IMR-90 (cell line): ENCODE measurements around the gene FCHSD2. TPM values are rescaled to one million over a fixed set of nuclear protein-coding genes. Genes with fewer than 3 reads are reported as not detected.

Experiments used
- ATAC-seq: fragments of 200-7000 bp; cut with Tn5 transposase; 2 replicates; pipeline ENCODE4 v1.9.1; 2020; ENCODE audit warnings: low read depth, mild to moderate bottlenecking, moderate library complexity
- BruUV-seq: library from RNA; stranded (reverse); fragments of 400-500 nt; replicated peaks from 2 replicates; lab custom pipeline; 2021; lab: Mats Ljungman, UMichigan
- CTCF ChIA-PET: fragments of 300-600 bp; formaldehyde crosslinking; extraction: SDS; loops from one replicate; lab custom pipeline; 2021; ENCODE audit warnings: antibody characterized with exemption; lab: Yijun Ruan, JAX
- POLR2A ChIA-PET: fragments of 300-600 bp; sonication (Branson Sonifier 250); formaldehyde crosslinking; loops from one replicate; lab custom pipeline; 2022; ENCODE audit warnings: antibody characterized with exemption; ENCODE audit not compliant: unreplicated experiment; lab: Charles Lee
- DNase-seq: peaks from one replicate; pipeline ENCODE4 v3.0.0; 2013
- H2AFZ ChIP-seq: replicated peaks from 2 replicates; pipeline ENCODE3; 2013; ENCODE audit warnings: low read length, mild to moderate bottlenecking; ENCODE audit not compliant: poor library complexity
- H2AK5ac ChIP-seq: 2 replicates; pipeline ENCODE4 v1.6.1; 2013; ENCODE audit warnings: low read depth, low read length, inconsistent platforms
- H2AK9ac ChIP-seq: replicated peaks from 2 replicates; pipeline ENCODE3; 2013; ENCODE audit warnings: mild to moderate bottlenecking, low read depth, low read length, moderate library complexity; ENCODE audit not compliant: poor library complexity
- H2BK120ac ChIP-seq: 2 replicates; pipeline ENCODE4 v1.6.1; 2013; ENCODE audit warnings: low read depth, low read length, inconsistent platforms
- H2BK15ac ChIP-seq: 3 replicates; pipeline ENCODE4 v1.6.1; 2013; ENCODE audit warnings: low read depth, low read length, inconsistent platforms
- H2BK20ac ChIP-seq: 2 replicates; pipeline ENCODE4 v1.6.1; 2013; ENCODE audit warnings: low read depth, mild to moderate bottlenecking, inconsistent platforms, low read length, moderate library complexity
- H2BK5ac ChIP-seq: 2 replicates; pipeline ENCODE4 v1.6.1; 2013; ENCODE audit warnings: mild to moderate bottlenecking, low read depth, low read length, inconsistent platforms; ENCODE audit not compliant: poor library complexity, severe bottlenecking
- H3K14ac ChIP-seq: replicated peaks from 2 replicates; pipeline ENCODE4 v1.6.1; 2013; ENCODE audit warnings: low read depth, low read length, inconsistent platforms
- H3K18ac ChIP-seq: 2 replicates; pipeline ENCODE4 v1.6.1; 2013; ENCODE audit warnings: low read depth, low read length, control low read depth
- H3K23ac ChIP-seq: 2 replicates; pipeline ENCODE4 v1.6.1; 2013; ENCODE audit warnings: low read depth, low read length, inconsistent platforms
- H3K27ac ChIP-seq: 2 replicates; pipeline ENCODE4 v1.5.1; 2013; ENCODE audit warnings: mild to moderate bottlenecking, control low read depth, low read length; ENCODE audit not compliant: insufficient read depth
- H3K27me3 ChIP-seq: 2 replicates; pipeline ENCODE4 v1.6.1; 2013; ENCODE audit warnings: low read length; ENCODE audit not compliant: control insufficient read depth, insufficient read depth
- H3K36me3 ChIP-seq: 2 replicates; pipeline ENCODE4 v1.6.1; 2013; ENCODE audit warnings: low read length, mixed read lengths; ENCODE audit not compliant: control insufficient read depth, insufficient read depth
- H3K4ac ChIP-seq: 2 replicates; pipeline ENCODE4 v1.6.1; 2013; ENCODE audit warnings: low read depth, low read length, inconsistent platforms
- H3K4me1 ChIP-seq: 2 replicates; pipeline ENCODE4 v1.6.1; 2013; ENCODE audit warnings: low read length, mixed read lengths; ENCODE audit not compliant: control insufficient read depth, insufficient read depth
- H3K4me2 ChIP-seq: 2 replicates; pipeline ENCODE4 v1.6.1; 2013; ENCODE audit warnings: low read depth, mild to moderate bottlenecking, control low read depth, low read length, moderate library complexity
- H3K4me3 ChIP-seq: 2 replicates; pipeline ENCODE4 v1.5.1; 2013; ENCODE audit warnings: low read depth, mild to moderate bottlenecking, control low read depth, low read length, moderate library complexity; ENCODE audit not compliant: insufficient read depth
- H3K56ac ChIP-seq: 2 replicates; pipeline ENCODE4 v1.6.1; 2013; ENCODE audit warnings: low read length, inconsistent platforms; ENCODE audit not compliant: insufficient read depth; ENCODE audit errors: extremely low read depth
- H3K79me1 ChIP-seq, 2 experiments: 2 replicates each; pipeline ENCODE4 v1.6.1; 2013; ENCODE audit warnings: low read length in 2 of 2, inconsistent platforms in 1 of 2, low read depth in 1 of 2
- H3K9ac ChIP-seq: 2 replicates; pipeline ENCODE4 v1.6.1; 2013; ENCODE audit warnings: low read depth, low read length, control low read depth
- H3K9me1 ChIP-seq: 2 replicates; pipeline ENCODE4 v1.6.1; 2013; ENCODE audit warnings: low read length, inconsistent platforms; ENCODE audit not compliant: insufficient read depth
- H3K9me3 ChIP-seq: 2 replicates; pipeline ENCODE4 v1.6.1; 2013; ENCODE audit warnings: low read length; ENCODE audit not compliant: control insufficient read depth, insufficient read depth
- H4K20me1 ChIP-seq: 2 replicates; pipeline ENCODE4 v1.6.1; 2013; ENCODE audit warnings: low read length, inconsistent platforms; ENCODE audit not compliant: insufficient read depth
- H4K5ac ChIP-seq: 2 replicates; pipeline ENCODE4 v1.6.1; 2013; ENCODE audit warnings: mild to moderate bottlenecking, low read depth, low read length, control low read depth
- H4K8ac ChIP-seq, 2 experiments: 2 replicates each; pipeline ENCODE4 v1.6.1; 2013; ENCODE audit warnings: low read depth in 2 of 2, low read length in 2 of 2, control low read depth in 1 of 2, inconsistent platforms in 1 of 2
- H4K91ac ChIP-seq: 2 replicates; pipeline ENCODE4 v1.6.1; 2013; ENCODE audit warnings: low read depth, low read length, inconsistent platforms; ENCODE audit not compliant: insufficient read depth
- BHLHE40 ChIP-seq: fragments of 150-350 bp; IDR thresholded peaks from 2 replicates; pipeline ENCODE4 v1.6.1; 2016; ENCODE audit warnings: mild to moderate bottlenecking, low read depth, low read length
- CEBPB ChIP-seq: IDR thresholded peaks from 2 replicates; pipeline ENCODE4 v1.6.1; 2012; ENCODE audit warnings: low read depth, low read length, improper control_type of control experiment
- CHD1 ChIP-seq: IDR thresholded peaks from 2 replicates; pipeline ENCODE4 v1.6.1; 2012; ENCODE audit warnings: low read depth, low read length, improper control_type of control experiment
- CTCF ChIP-seq: conservative IDR thresholded peaks from 2 replicates; pipeline ENCODE4 v1.5.1; 2012; ENCODE audit warnings: mild to moderate bottlenecking, low read depth, low read length, improper control_type of control experiment
- ELK1 ChIP-seq: fragments of 150-350 bp; IDR thresholded peaks from 2 replicates; pipeline ENCODE4 v1.6.1; 2016; ENCODE audit warnings: low read depth, mild to moderate bottlenecking, low read length, moderate library complexity, borderline replicate concordance
- FOS ChIP-seq: fragments of 150-350 bp; IDR thresholded peaks from 2 replicates; pipeline ENCODE4 v1.6.1; 2016; ENCODE audit warnings: low read depth, low read length
- MAFK ChIP-seq: IDR thresholded peaks from 2 replicates; pipeline ENCODE4 v1.6.1; 2012; ENCODE audit warnings: low read depth, low read length, improper control_type of control experiment
- MAZ ChIP-seq: IDR thresholded peaks from 2 replicates; pipeline ENCODE4 v1.6.1; 2012; ENCODE audit warnings: low read depth, mild to moderate bottlenecking, low read length, improper control_type of control experiment, moderate library complexity, borderline replicate concordance
- MXI1 ChIP-seq: IDR thresholded peaks from 2 replicates; pipeline ENCODE4 v1.6.1; 2012; ENCODE audit warnings: low read depth, mild to moderate bottlenecking, low read length, moderate library complexity, borderline replicate concordance
- POLR2A ChIP-seq: IDR thresholded peaks from 2 replicates; pipeline ENCODE4 v1.6.1; 2012; ENCODE audit warnings: mild to moderate bottlenecking, low read depth, low read length
- RAD21 ChIP-seq: IDR thresholded peaks from 2 replicates; pipeline ENCODE4 v1.6.1; 2012; ENCODE audit warnings: low read length, improper control_type of control experiment
- RCOR1 ChIP-seq: IDR thresholded peaks from 2 replicates; pipeline ENCODE4 v1.6.1; 2012; ENCODE audit warnings: mild to moderate bottlenecking, low read length, improper control_type of control experiment; ENCODE audit not compliant: insufficient replicate concordance
- RFX5 ChIP-seq: IDR thresholded peaks from 2 replicates; pipeline ENCODE4 v1.8.0; 2012; ENCODE audit warnings: low read depth, mild to moderate bottlenecking, low read length, moderate library complexity
- SMC3 ChIP-seq: fragments of 150-350 bp; IDR thresholded peaks from 2 replicates; pipeline ENCODE4 v1.6.1; 2016; ENCODE audit warnings: low read depth, mild to moderate bottlenecking, antibody characterized with exemption, low read length, moderate library complexity
- USF2 ChIP-seq: fragments of 150-350 bp; IDR thresholded peaks from 2 replicates; pipeline ENCODE4 v1.6.1; 2017; ENCODE audit warnings: mild to moderate bottlenecking, antibody characterized with exemption, low read length, low read depth
- WGBS, 2 experiments: methylation state at CpG; one replicate each; pipeline versions ENCODE4 v1.1.5 to v1.1.7; 2013; ENCODE audit warnings: missing lambda C conversion rate in 2 of 2; ENCODE audit not compliant: insufficient read length in 1 of 2; ENCODE audit errors: extremely low coverage in 2 of 2; 5-methylcytosine and 5-hydroxymethylcytosine counted together
- dilution Hi-C: fragments of 300-500 bp; cut with HindIII; formaldehyde crosslinking; loops from one replicate; pipeline ENCODE4 v1.14.3; 2018; ENCODE audit warnings: low sequenced_read_pairs; ENCODE audit not compliant: unreplicated experiment
- in situ Hi-C: fragments of 300-500 bp; cut with MboI; formaldehyde crosslinking; loops from 3 replicates; pipeline ENCODE4 v1.14.3; 2019; ENCODE audit warnings: low sequenced_read_pairs, inconsistent platforms, mixed read lengths
- intact Hi-C: fragments of 100-400 bp; cut with micrococcal nuclease; formaldehyde crosslinking; loops from 2 replicates; pipeline ENCODE4 v1.10.0; 2022
- polyA plus RNA-seq, 3 experiments: library from polyadenylated mRNA; depleted of rRNA; stranded (reverse); fragments of >200 nt; gene quantifications; 2 replicates each; pipeline ENCODE4 v1.2.3, GENCODE V29; 2012; ENCODE audit warnings: low replicate concordance in 1 of 3
- total RNA-seq: library from RNA; depleted of rRNA; stranded (reverse); fragments of >200 nt; gene quantifications from 2 replicates; pipeline ENCODE4 v1.2.3, GENCODE V29; 2012

FCHSD2 gene
- total and polyA plus RNA-seq, 2 of the 4 experiments (the other 2 are of a cell fraction) = 5.9 to 18.7 TPM

GRCh38 chr11:73116636-73117035, 25.5 kb downstream of the FCHSD2 start:
- Histone ChIP-seq H2AFZ (no peak overlapping the region), H3K4me1 (no peaks in the 10 kb centered on the region), H3K4ac (no peak overlapping the region), H3K4me2 (no peak overlapping the region), H4K20me1 (peaks cover 8% of the 10 kb centered on the region; the same call in 1 of the 2 replicates), H2BK20ac (no peak overlapping the region), H2BK15ac (no peak overlapping the region), H3K18ac (no peak overlapping the region), H3K9ac (no peak overlapping the region), H3K36me3 (peaks cover 3% of the 10 kb centered on the region; the same call in 1 of the 2 replicates), H4K91ac (no peak overlapping the region), H3K23ac (no peak overlapping the region), H2BK120ac (no peak overlapping the region), H3K27ac (no peak overlapping the region), H4K5ac (no peak overlapping the region), H3K9me3 (no peaks in the 10 kb centered on the region), H2BK5ac (no peak overlapping the region), H2AK5ac (no peak overlapping the region), H3K79me1 (peaks cover 39 to 65% of the 10 kb centered on the region in 2 experiments), H3K9me1 (no peaks in the 10 kb centered on the region; the same call in 1 of the 2 replicates), H3K56ac (no peak overlapping the region), H3K27me3 (no peaks in the 10 kb centered on the region), H2AK9ac (no peak overlapping the region), H3K14ac (no peak overlapping the region), H3K4me3 (no peak overlapping the region), H4K8ac (no peak overlapping the region)
- ATAC-seq (no peak), DNase-seq (no peak)
- dilution Hi-C loops = no loop called here
- ChIA-PET POLR2A (no interaction called here), CTCF (no interaction called here)
- BruUV-seq = no TSS peak
- intact Hi-C loops = loop anchor here (5.0 kb wide), 2 partner anchors 44 to 79 kb away; no protein-coding TSS in a partner anchor
- TF ChIP-seq SMC3 = no peak
- TF ChIP-seq POLR2A = no peak
- no peak for TF ChIP-seq MAFK
- TF ChIP-seq RAD21 = no peak
- no peak for TF ChIP-seq ELK1
- no peak for TF ChIP-seq BHLHE40
- TF ChIP-seq FOS = no peak
- no peak for TF ChIP-seq CEBPB
- no peak for TF ChIP-seq RFX5
- no peak for TF ChIP-seq MXI1
- no peak for TF ChIP-seq CTCF
- TF ChIP-seq MAZ = no peak
- TF ChIP-seq USF2 = no peak
- TF ChIP-seq RCOR1 = no peak
- no peak for TF ChIP-seq CHD1
- in situ Hi-C loops = no loop called here
- WGBS, 2 experiments = 100% methylated on average over 2 of the region's 8 CpGs; no CpG with 5 or more reads in 1 of the 2 experiments
